HG02884 (cell line): ENCODE results near the gene PAQR6.
"Not testable (repeated sequence)": the region's sequence is repeated elsewhere in the genome, so short reads cannot be mapped to it uniquely, and the experiment has no call there.

ENCODE experiments used
- ATAC-seq: cut with Tn5 transposase; IDR thresholded peaks from one replicate; pipeline ENCODE4 v1.9.1; 2021; ENCODE audit warnings: mild to moderate bottlenecking, moderate library complexity; ENCODE audit not compliant: unreplicated experiment

The PAQR6 gene

GRCh38 chr1:156233426-156234127, 14.3 kb downstream of the PAQR6 start:
- no peak for ATAC-seq

GRCh38 chr1:156232201-156232894, 15.5 kb downstream of the PAQR6 start:
- ATAC-seq: no peak

- ATAC-seq: no peak
These were observed 17.4 kb downstream of the PAQR6 start for GRCh38 chr1:156230473-156230837.

GRCh38 chr1:156229809-156230472, 17.9 kb downstream of the PAQR6 start:
- no peak for ATAC-seq

GRCh38 chr1:156228501-156228900, 19.4 kb downstream of the PAQR6 start:
- ATAC-seq: no peak

- ATAC-seq: no peak
These were observed 21.1 kb downstream of the PAQR6 start for GRCh38 chr1:156226782-156227181.

GRCh38 chr1:156226116-156226538, 21.7 kb downstream of the PAQR6 start:
- peak; percentile 66 for ATAC-seq

- ATAC-seq: no peak
These were observed 22.2 kb downstream of the PAQR6 start for GRCh38 chr1:156225677-156226014.

GRCh38 chr1:156221986-156222692, 25.7 kb downstream of the PAQR6 start:
- no peak for ATAC-seq

GRCh38 chr1:156220226-156220625, 27.6 kb downstream of the PAQR6 start:
- no peak for ATAC-seq

GRCh38 chr1:156217871-156218270, 30.0 kb downstream of the PAQR6 start:
- ATAC-seq: no peak

- ATAC-seq: not testable (repeated sequence)
These were observed 31.3 kb downstream of the PAQR6 start for GRCh38 chr1:156216361-156217086.

- ATAC-seq: no peak
These were observed 33.7 kb downstream of the PAQR6 start for GRCh38 chr1:156214024-156214748.

GRCh38 chr1:156213644-156213966, 34.3 kb downstream of the PAQR6 start:
- ATAC-seq: no peak

- peak; percentile 86 for ATAC-seq
These were observed 34.8 kb downstream of the PAQR6 start, which contains the start of gene PMF1 for GRCh38 chr1:156212833-156213643. PMF1 (plus strand) TSS chr1:156213007; CDS start chr1:156213016, 9 bp downstream.

- ATAC-seq: no peak
These were observed 35.7 kb downstream of the PAQR6 start for GRCh38 chr1:156212130-156212529.

GRCh38 chr1:156211243-156211642, 36.6 kb downstream of the PAQR6 start:
- ATAC-seq: no peak

- no peak for ATAC-seq
These were observed 43.2 kb downstream of the PAQR6 start for GRCh38 chr1:156204686-156205085.

- no peak for ATAC-seq
These were observed 44.5 kb downstream of the PAQR6 start for GRCh38 chr1:156203331-156203730.
